Esophagus squamous epithelium (tissue), 4 donors: Measurements from ENCODE around the gene ICA1.
"Not testable (repeated sequence)": the region's sequence is repeated elsewhere in the genome, so short reads cannot be mapped to it uniquely, and the experiment has no call there.

ENCODE experiments used
- CTCF ChIP-seq, 6 experiments: fragments of 450-650 bp in 4 of 6; fragments of 200-600 bp in 2 of 6; sonication (generic) in 2 of 6; IDR thresholded peaks; one replicate each; pipeline ENCODE4 v1.5.1; 2016 to 2019; ENCODE audit warnings: antibody characterized with exemption in 6 of 6, mild to moderate bottlenecking in 4 of 6, moderate library complexity in 4 of 6
- POLR2A ChIP-seq, 4 donors: fragments of 450-650 bp; IDR thresholded peaks; one replicate each; pipeline ENCODE4 v1.6.1; 2017; ENCODE audit warnings: antibody characterized with exemption in 4 of 4, mild to moderate bottlenecking in 4 of 4, moderate library complexity in 3 of 4

DNA sequence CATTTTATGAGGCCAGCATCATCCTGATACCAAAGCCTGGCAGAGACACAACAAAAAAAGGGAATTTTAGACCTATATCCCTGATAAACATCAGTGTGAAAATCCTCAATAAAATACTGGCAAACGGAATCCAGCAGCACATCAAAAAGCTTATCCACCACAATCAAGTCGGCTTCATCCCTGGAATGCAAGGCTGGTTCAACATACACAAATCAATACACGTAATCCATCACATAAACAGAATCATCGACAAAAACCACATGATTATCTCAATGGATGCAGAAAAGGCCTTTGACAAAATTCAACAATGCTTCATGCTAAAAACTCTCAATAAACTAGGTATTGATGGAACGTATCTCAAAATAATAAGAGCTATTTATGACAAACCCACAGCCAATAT, 18.9 kb downstream of the ICA1 start:
- not testable (repeated sequence) for TF ChIP-seq CTCF, POLR2A (IDR thresholded peaks at IDR 0.05)
